Activated CD8-positive, alpha-beta memory T cell treated with anti-CD3 and anti-CD28 coated beads, Interleukin-2, amount 10 ng/mL, durations not matched to agents 7 days and 5 days (primary cell): ENCODE results near the gene MB. TPM values are rescaled to one million over a fixed set of nuclear protein-coding genes. Genes with fewer than 3 reads are reported as not detected.

Experiments used
- ATAC-seq: fragments of 150-1000 bp; cut with Tn5 transposase; one replicate; pipeline ENCODE4 v1.10.0; 2021; ENCODE audit warnings: moderate library complexity
- CTCF ChIA-PET: fragments of 350-600 bp; sonication (Branson Sonifier 250); formaldehyde crosslinking; loops from one replicate; lab custom pipeline; 2021; ENCODE audit warnings: antibody characterized with exemption; lab: Charles Lee
- DNase-seq: peaks from one replicate; pipeline ENCODE4 v3.0.0-alpha.2; 2020
- H3K27ac Mint-ChIP-seq: one replicate; pipeline ENCODE4 v1.8.0; 2021; ENCODE audit warnings: mild to moderate bottlenecking, mixed read lengths
- H3K27me3 Mint-ChIP-seq: one replicate; pipeline ENCODE4 v1.8.0; 2021; ENCODE audit warnings: mixed read lengths
- H3K36me3 Mint-ChIP-seq: one replicate; pipeline ENCODE4 v1.8.0; 2021; ENCODE audit warnings: mild to moderate bottlenecking, mixed read lengths
- H3K4me1 Mint-ChIP-seq: one replicate; pipeline ENCODE4 v1.8.0; 2021; ENCODE audit warnings: mixed read lengths
- H3K4me3 Mint-ChIP-seq: one replicate; pipeline ENCODE4 v1.8.0; 2021; ENCODE audit warnings: mild to moderate bottlenecking, moderate library complexity, mixed read lengths
- H3K9me3 Mint-ChIP-seq: one replicate; pipeline ENCODE4 v1.8.0; 2022; ENCODE audit warnings: low read depth, mixed read lengths
- total RNA-seq, 2 experiments: library from RNA; stranded (reverse); gene quantifications; one replicate each; pipeline ENCODE4 v1.2.3, GENCODE V29; 2021

MB gene
- total RNA-seq, 2 experiments from 2014 or later = 2.6 TPM; not detected in 1

DNA sequence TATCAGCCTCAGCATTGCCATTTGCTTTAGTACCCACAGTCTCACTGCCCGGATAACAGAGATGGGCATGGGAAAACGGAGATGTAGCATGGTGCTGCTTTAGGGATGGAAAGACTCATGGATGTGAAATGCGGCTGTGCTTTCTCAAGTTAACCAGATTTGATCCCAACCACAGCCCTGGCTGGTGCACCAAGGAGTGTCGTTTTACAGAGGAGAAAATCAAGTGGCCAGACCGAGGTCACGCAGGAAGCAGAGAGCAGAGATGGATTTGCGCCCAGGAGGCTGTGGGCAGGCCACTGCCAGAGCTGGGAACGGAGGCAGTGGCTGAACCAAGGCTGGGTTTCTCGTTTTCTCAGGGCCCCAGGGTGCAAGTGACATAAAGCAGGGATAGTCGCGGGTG, 9.0 kb downstream of the MB start:
- Mint-ChIP-seq H3K36me3 (no peaks in the 10 kb centered on the region), H3K4me1 (peaks cover 36% of the 10 kb centered on the region), H3K9me3 (no peaks in the 10 kb centered on the region), H3K27me3 (peaks cover 30% of the 10 kb centered on the region), H3K4me3 (no peak overlapping the region), H3K27ac (no peak overlapping the region)
- DNase-seq = no peak
- ATAC-seq = no peak
- CTCF ChIA-PET = no interaction called here

DNA sequence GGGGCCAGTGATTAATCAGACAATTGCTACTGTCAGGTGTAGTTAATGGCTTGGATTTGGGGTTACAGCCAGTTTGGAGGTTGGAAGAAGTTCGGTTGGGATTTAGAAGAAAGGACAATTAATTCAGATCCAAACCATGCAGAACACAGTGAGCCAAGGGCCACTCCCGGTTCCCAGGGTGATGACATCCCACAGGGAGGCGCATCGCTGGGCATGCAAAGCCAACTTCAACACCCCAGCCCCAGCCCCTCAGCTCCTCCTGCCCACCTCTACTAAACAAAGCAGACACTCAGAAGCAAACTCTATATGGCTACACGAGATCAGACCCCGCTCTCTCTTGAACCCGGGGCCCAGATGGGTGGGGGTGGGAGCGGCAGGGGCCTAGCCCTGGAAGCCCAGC, 10.2 kb downstream of the MB start:
- Mint-ChIP-seq H3K4me1 (peaks cover 29% of the 10 kb centered on the region), H3K27me3 (peaks cover 30% of the 10 kb centered on the region), H3K4me3 (no peak overlapping the region), H3K9me3 (no peaks in the 10 kb centered on the region), H3K36me3 (no peaks in the 10 kb centered on the region), H3K27ac (no peak overlapping the region)
- DNase-seq (no peak), ATAC-seq (no peak)
- CTCF ChIA-PET = no interaction called here

DNA sequence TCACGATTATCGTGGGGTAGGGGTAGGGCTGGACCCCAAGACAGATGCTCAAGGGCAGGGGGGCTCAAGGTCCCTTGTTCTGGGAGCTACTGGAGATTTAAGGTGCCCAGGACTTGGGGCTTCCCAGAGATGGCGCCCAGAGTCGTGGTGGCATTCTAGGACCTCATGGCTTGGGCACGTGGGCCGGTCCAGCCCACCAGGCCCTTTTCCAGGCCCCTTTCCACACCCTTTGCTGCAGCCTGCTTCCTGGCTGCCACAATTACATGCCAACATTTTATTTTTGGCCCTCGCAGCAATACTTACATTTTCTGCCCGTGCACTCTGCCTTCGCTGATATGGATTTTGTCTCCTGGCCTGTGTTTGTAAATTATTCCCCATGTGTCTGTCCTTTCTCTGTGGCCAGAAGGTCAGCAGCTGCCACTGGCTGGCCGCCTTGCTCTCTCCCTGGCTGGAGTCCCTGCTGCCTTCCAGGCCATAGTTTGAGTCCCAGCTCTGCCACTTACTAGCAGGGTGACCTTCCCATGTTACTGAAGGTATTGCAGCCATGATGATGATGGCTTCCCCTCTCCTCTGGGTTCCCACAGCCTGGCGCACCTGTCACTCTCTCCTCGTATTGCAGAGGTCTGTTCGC, 11.2 kb downstream of the MB start:
- Mint-ChIP-seq H3K9me3 (no peaks in the 10 kb centered on the region), H3K4me3 (no peak overlapping the region), H3K27ac (no peak overlapping the region), H3K4me1 (peaks cover 19% of the 10 kb centered on the region), H3K36me3 (no peaks in the 10 kb centered on the region), H3K27me3 (peaks cover 30% of the 10 kb centered on the region)
- DNase-seq (no peak), ATAC-seq (no peak)
- CTCF ChIA-PET = interaction anchor here (1.2 kb wide), 1 partner anchor 255 kb away, joined by 3 read pairs; no protein-coding TSS in a partner anchor

DNA sequence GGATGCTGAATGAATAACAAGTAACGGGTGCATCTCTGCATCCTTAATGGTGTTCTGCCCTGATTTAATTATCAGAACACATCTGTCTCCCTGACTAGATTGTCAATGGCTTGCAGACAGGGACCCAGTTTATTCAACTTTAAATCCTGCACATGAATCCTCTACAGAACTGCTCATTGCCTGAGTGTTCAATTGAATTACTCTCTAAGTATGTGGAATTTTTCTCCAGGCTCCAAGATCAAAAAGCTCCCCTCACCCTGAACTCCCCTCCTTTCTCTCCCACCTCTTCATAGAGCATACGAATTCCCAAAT, 11.8 kb downstream of the MB start:
- H3K27me3 Mint-ChIP-seq = peaks cover 28% of the 10 kb centered on the region
- no peak for ATAC-seq
- CTCF ChIA-PET = interaction anchor here (1.2 kb wide), 1 partner anchor 254 kb away, joined by 3 read pairs; no protein-coding TSS in a partner anchor

DNA sequence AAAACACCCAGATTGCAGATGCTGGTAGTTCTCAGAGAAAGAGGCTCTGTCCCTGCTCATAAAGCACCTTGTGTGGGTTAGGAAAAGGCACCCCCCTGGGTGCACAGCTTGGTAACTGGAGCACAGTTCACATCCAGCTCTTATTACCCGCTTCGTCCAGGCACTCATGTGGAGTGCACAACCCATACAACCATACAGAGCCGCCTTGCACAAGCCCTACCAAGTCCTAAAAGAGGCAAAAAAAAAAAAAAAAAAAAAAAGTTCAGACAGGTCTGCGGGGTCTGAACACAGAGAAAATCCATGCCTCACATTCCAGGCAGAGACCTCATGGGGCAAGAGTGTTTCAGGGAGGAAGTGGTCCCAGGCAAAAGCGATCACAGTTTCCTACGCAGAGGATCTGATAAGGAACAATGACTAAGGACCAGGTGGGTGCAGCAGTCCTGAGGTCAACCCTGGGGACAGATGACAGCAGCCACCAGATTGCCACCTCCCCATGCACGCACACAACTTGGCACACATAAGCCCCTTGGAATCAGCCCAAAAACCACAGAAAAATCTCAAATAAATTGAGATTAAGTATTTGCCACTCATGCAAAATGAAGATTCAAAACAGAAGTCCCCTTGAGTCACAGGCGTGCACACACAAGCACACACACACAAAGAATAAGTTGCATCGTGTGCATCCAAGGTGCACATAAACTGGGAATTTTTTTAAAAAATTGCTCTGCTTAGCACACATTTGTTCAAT, 12.3 kb downstream of the MB start:
- Mint-ChIP-seq H3K9me3 (no peaks in the 10 kb centered on the region), H3K27me3 (peaks cover 28% of the 10 kb centered on the region), H3K36me3 (no peaks in the 10 kb centered on the region), H3K4me1 (peaks cover 11% of the 10 kb centered on the region), H3K27ac (no peak overlapping the region), H3K4me3 (no peak overlapping the region)
- DNase-seq (no peak), ATAC-seq (peak; percentile 71)
- CTCF ChIA-PET = interaction anchor here (1.1 to 1.5 kb wide), 2 partner anchors 254 to 461 kb away, joined by 3 read pairs; no protein-coding TSS in a partner anchor

More for the DNA sequence above, 11.8 kb downstream of the MB start:
- Mint-ChIP-seq H3K4me1 (peaks cover 14% of the 10 kb centered on the region), H3K9me3 (no peaks in the 10 kb centered on the region), H3K36me3 (no peaks in the 10 kb centered on the region), H3K4me3 (no peak overlapping the region), H3K27ac (no peak overlapping the region)
- DNase-seq = no peak

DNA sequence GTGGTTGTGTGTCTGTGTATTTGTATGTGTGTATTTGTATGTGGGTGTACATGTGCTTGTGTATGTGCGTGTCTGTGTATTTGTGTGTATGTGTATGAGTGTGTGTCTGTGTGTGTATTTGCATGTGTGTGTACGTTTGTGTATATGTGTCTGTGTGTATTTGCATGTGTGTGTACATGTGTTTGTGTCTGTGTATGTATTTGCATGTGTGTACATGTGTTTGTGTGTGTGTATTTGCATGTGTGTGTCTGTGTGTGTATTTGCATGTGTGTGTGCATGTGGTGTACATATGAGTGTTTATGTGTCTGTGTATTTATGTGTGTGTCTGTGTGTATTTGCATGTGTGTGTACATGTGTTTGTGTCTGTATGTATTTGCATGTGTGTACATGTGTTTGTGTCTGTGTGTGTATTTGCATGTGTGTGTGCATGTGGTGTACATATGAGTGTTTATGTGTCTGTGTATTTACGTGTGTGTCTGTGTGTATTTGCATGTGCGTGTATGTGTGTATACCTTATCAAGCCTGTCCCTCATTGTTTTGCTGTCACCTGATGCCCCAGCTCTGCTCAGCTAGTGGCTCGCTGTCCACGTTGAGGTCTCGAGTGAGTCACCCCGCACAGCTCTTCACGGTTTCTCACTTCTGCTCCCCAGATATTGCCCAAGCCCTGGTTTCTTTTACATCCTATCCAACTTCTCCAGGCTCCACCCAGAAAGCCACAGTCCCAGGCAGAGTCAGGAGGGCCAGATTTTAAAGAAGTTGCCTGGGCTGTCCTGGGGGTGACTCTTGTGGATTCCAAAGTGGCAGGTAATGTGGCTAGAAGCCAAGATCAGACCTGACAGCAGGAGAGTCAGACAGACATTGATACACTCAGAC, 15.2 kb downstream of the MB start:
- CTCF ChIA-PET = no interaction called here
- no peak overlapping the region for H3K27ac Mint-ChIP-seq
- DNase-seq = peak; percentile 46

DNA sequence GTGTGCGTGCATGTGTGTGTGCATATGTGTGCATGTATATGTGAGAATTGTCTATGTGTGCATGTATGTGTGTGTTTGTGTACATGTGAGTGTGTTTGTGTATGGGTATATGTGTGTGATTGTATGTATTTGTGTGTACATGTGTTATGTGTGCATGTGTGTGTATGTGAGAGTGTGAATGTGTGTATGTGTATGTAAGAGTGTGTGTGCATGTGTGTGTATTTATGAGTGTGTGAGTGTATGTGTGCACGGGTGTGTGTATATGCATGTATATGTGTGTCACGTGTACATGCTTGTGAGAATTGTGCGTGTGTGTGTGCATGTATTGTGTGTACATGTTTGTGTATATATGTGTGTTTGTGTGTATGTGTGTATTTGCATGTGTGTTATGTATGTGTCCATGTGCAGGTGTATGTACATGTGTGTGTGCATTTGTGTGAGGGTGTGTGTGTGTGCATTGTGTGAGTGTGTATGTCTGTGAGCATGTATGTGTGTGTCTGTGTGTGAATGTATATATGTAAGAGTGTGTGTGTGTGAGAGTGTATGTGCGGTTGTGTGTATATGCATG, 16.0 kb downstream of the MB start:
- DNase-seq (no peak), ATAC-seq (no peak)
- no peaks in the 10 kb centered on the region for H3K36me3 Mint-ChIP-seq
- H3K27me3 Mint-ChIP-seq = peaks cover 4% of the 10 kb centered on the region
- H3K9me3 Mint-ChIP-seq = no peaks in the 10 kb centered on the region
- H3K4me3 Mint-ChIP-seq = no peak overlapping the region
- peaks cover 10% of the 10 kb centered on the region for H3K4me1 Mint-ChIP-seq
- no peak overlapping the region for H3K27ac Mint-ChIP-seq
- CTCF ChIA-PET = no interaction called here

More for the DNA sequence above, 15.2 kb downstream of the MB start:
- ATAC-seq = no peak
- H3K27me3 Mint-ChIP-seq = peaks cover 12% of the 10 kb centered on the region
- H3K4me3 Mint-ChIP-seq = no peak overlapping the region
- H3K9me3 Mint-ChIP-seq = no peaks in the 10 kb centered on the region
- H3K4me1 Mint-ChIP-seq = peaks cover 10% of the 10 kb centered on the region
- H3K36me3 Mint-ChIP-seq = no peaks in the 10 kb centered on the region

DNA sequence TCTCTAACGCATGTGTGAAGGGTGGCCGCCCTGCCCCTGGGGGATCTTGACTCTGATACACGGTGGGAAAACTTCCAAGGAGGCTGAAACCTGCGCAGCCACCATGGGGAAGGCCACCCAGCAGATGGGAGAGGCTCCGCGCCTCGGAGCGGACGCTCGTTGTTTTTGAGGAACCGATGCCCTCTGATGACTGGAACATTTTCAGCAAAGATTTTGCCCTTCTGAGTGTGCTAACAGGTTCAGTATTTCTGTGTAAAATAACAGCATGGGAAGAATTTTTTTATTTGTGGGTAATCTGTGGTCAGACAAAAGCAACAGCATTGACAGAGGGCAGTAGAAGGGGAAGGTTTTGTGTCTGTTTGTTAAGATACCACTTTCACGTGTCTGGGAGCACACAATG, 16.7 kb downstream of the MB start:
- Mint-ChIP-seq H3K27ac (no peak overlapping the region), H3K4me3 (no peak overlapping the region), H3K9me3 (no peaks in the 10 kb centered on the region), H3K27me3 (peaks cover 2% of the 10 kb centered on the region), H3K36me3 (no peaks in the 10 kb centered on the region), H3K4me1 (peaks cover 10% of the 10 kb centered on the region)
- ATAC-seq (no peak), DNase-seq (no peak)
- CTCF ChIA-PET = no interaction called here

DNA sequence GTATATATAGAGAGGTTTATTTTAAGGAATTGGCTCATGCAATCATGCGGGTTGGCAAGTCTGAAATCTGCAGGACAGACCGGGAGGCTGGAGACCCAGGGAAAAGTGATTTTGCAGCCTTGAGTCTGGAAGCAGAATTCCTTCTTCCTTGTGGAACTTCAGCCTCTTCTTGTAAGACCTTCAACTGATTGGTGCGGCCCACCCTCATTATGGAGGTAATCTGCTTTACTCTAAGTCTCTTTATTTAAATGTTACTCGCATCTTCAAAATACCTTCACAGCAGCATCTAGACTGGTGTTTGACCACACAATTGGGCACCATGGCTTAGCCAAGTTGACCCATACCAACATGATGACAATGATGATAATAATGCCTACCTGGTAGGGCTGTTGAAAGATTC, 17.8 kb downstream of the MB start:
- Mint-ChIP-seq H3K4me1 (peaks cover 2% of the 10 kb centered on the region), H3K27me3 (no peaks in the 10 kb centered on the region), H3K9me3 (no peaks in the 10 kb centered on the region), H3K36me3 (no peaks in the 10 kb centered on the region), H3K4me3 (no peak overlapping the region), H3K27ac (no peak overlapping the region)
- no peak for ATAC-seq
- no peak for DNase-seq
- CTCF ChIA-PET = no interaction called here

DNA sequence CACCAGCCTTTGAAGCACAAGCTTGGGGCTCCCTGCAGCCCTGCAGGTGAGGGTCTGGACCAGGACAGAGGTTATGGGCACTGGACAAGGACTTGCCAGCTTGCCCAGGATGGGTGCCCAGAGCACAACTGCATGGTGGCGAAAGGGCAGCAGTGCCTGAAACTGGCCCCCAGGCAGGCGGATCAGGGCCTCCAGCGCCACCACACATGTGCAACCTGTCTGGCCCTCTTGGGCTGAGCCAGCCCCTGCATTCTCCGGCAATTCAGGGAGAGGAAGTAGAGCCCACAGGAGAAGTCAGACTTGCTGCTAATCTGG, 18.8 kb downstream of the MB start:
- ATAC-seq (no peak), DNase-seq (no peak)
- no peaks in the 10 kb centered on the region for H3K4me1 Mint-ChIP-seq
- H3K27me3 Mint-ChIP-seq = no peaks in the 10 kb centered on the region
- H3K36me3 Mint-ChIP-seq = no peaks in the 10 kb centered on the region
- H3K4me3 Mint-ChIP-seq = no peak overlapping the region
- CTCF ChIA-PET = no interaction called here
- no peaks in the 10 kb centered on the region for H3K9me3 Mint-ChIP-seq
- no peak overlapping the region for H3K27ac Mint-ChIP-seq

DNA sequence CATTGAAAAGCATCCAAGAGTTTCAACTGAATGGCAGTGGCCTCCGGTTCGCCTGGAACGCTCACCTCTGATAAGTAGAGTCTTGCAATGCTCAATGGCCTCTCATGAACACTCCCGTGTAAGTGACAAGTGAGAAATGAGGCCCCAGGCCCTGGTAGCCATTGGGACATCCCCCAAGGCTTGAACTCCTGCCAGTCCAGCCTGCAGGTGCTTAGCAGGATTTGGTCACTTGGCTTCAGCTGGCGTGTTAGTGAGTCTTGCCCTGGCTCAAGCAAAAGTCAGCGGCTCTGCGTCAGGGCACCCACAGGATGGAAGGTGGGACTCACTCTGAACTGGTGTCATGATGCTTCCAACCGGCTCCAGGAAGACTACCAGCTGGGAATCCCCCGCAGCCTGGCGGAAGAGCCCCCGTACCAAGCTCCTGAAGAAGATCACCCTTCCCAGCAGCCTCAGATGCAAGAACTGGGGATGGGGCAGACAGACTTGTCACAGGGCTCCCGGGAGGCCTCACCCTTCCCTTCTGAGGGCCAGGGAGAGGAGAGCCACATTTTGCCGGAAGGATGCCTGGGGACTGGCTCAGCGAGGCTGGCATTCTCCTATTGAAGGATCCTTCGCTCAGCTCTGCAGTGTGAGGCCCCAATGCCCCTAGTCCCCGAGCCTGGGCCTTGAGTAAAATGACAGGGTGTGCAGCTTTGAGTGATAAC, 19.3 kb downstream of the MB start:
- no peaks in the 10 kb centered on the region for H3K36me3 Mint-ChIP-seq
- CTCF ChIA-PET = no interaction called here
- ATAC-seq = no peak
- H3K4me1 Mint-ChIP-seq = no peaks in the 10 kb centered on the region
- H3K4me3 Mint-ChIP-seq = no peak overlapping the region
- DNase-seq = no peak
- H3K27ac Mint-ChIP-seq = no peak overlapping the region
- H3K9me3 Mint-ChIP-seq = no peaks in the 10 kb centered on the region
- no peaks in the 10 kb centered on the region for H3K27me3 Mint-ChIP-seq

DNA sequence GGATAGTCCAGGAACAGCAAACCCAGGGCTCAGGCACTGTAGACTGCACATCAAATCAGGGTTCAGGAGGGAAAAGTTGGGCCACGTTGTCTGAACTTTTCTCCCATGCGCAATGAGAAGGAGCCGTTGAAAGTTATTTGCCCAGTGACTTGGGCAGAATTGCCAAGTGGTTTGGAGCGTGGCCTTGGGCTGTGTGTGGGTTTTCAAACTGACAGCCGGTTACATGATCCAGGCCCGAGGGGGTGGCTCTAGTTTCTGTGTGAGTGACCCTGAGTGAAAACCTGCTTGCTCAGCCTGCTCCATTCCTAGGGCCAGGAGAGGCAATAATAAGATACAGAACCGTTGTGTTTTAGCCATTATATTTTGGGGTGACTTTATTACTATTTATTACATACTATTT, 20.3 kb downstream of the MB start:
- no peaks in the 10 kb centered on the region for H3K4me1 Mint-ChIP-seq
- H3K27ac Mint-ChIP-seq = no peak overlapping the region
- H3K9me3 Mint-ChIP-seq = no peaks in the 10 kb centered on the region
- CTCF ChIA-PET = interaction anchor here (0.7 kb wide), 1 partner anchor 49 kb away, joined by 3 read pairs; no protein-coding TSS in a partner anchor
- DNase-seq (no peak), ATAC-seq (no peak)
- no peaks in the 10 kb centered on the region for H3K36me3 Mint-ChIP-seq
- no peak overlapping the region for H3K4me3 Mint-ChIP-seq
- H3K27me3 Mint-ChIP-seq = peaks cover 3% of the 10 kb centered on the region

DNA sequence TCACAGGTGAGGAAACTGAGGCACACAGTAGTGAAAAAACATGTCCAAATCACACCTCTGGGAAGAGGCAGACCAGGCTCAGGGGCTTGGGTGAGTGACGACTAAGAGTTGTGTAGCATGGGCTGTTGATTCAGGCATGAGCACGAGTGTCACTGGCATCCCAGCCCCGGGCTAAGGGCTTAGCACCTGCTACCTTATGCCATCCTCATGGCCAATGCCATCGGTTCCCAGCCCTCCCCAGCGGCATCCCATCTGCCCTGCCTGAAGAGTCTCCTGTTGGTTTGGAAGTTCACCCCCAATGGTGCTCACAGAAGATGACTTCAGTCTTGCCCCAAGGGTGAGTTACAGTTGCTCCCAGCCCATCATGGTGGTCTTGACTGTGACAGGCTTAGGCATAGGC, 22.4 kb downstream of the MB start:
- ATAC-seq = no peak

More for the DNA sequence above, 22.4 kb downstream of the MB start:
- Mint-ChIP-seq H3K9me3 (no peaks in the 10 kb centered on the region), H3K27me3 (peaks cover 3% of the 10 kb centered on the region), H3K4me3 (no peak overlapping the region), H3K4me1 (no peaks in the 10 kb centered on the region), H3K36me3 (no peaks in the 10 kb centered on the region), H3K27ac (no peak overlapping the region)
- CTCF ChIA-PET = no interaction called here
- DNase-seq = no peak
